NCI-H526 (cell line): ENCODE measurements around the gene IDNK.
A peak's percentile ranks its signal among the peaks of the same experiment; 100 is the strongest.
"Not testable (repeated sequence)": the region's sequence is repeated elsewhere in the genome, so short reads cannot be mapped to it uniquely, and the experiment has no call there.

Experiments used
- DNase-seq, 2 experiments: peaks; one replicate each; lab custom pipeline; 2025; lab: John Stamatoyannopoulos, UW

IDNK gene

DNA sequence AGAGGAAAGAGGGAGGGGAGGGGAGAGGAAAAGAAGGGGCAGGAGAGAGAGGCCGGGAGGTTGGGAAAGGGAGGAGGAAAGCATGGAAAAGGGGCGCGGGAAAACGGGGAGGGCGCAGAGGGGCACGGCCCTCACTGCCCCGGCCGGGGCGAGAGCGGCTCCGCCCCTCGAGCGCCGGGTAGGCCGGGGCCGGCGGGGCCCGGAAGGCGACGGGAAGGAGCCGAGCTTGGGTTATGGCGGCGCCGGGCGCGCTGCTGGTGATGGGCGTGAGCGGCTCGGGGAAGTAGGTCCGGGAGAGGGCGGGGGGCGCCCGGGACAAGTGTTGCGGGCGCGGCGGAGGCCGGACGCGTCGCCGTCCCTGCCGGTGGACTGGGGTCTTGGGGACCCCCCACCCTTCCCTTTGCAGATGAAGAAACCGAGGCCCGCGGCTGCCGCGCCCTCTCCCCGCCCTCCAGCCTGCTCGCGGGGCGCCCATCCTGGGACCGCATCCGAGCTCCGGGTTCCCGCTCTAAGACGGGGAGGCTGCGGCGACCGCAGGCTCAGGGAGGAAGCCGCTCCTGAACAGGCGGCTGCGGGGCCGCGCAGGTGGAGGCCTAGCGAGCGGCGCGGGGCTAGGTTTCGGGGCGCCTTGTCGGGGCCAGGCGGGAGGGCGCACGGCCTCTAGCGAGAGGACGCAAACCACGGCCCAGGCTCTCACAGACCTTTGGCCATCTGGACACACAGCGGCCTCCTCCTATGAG is at the start of gene IDNK:
IDNK (plus strand) TSS at position 205 of the 740 bp plus-strand sequence; CDS start at position 234, 29 bp downstream.
- peak in 1 of 2 experiments; percentile 67 for DNase-seq

DNA sequence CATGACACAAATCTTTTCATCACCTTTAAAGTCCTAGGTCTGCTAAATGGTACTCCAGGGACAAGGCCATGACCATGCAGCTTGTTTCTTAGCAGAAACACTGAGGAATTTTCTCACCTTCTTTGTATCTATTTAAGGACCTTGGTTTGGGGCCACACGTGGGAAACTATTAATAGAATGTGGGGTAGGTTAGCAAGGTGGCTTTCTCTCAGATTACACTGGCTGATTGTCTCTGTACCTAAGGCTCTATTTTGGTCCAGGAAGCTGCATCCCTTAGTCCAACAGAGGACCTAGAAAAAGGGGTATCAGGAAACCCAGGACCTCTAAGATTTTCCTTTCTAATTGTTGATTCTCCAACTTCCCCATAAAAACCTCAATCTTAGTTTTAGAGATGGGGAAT is 48.5 kb upstream of the IDNK start:
- no peak for DNase-seq

- DNase-seq, result no peak
Measured at GRCh38 chr9:83582029-83582428, 40.9 kb upstream of the IDNK start.

- DNase-seq, result peak in 1 of 2 experiments; percentile 40
Measured at GRCh38 chr9:83583151-83584014, 39.6 kb upstream of the IDNK start.

GRCh38 chr9:83584995-83585394 is 37.9 kb upstream of the IDNK start:
- no peak for DNase-seq

- DNase-seq, result no peak
Measured at GRCh38 chr9:83588256-83588655, 34.7 kb upstream of the IDNK start.

DNA sequence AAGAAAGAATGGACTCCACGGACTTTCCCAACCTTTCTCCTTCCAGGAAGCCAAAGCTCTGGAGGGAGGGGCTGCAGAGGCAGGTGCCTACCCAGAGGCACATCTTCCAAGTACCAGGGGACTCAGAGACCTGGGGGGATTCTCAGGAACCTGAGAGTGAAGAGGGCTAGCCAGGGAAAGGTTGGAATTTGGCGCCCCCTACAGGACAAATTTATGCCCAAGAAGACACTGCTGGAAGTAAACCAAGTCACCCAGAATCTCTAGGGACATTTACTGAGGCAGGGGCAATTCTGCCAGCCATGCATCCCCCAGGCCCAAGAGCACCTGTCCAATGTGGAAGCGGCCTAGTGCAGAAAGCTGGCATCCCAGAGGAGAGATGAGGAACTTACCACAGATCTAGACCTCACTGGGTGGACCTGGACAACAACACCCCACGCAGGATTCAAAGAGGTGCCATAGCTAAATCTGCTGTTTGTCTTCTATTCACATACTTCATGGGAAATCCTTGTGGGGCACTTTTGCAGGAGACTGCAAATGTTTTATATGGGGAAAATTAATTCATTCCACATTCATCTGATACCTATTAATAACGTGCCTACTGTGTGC is 25.9 kb upstream of the IDNK start:
- peak in 1 of 2 experiments; percentile 43 for DNase-seq

GRCh38 chr9:83598487-83598886 is 24.5 kb upstream of the IDNK start:
- no peak for DNase-seq

DNA sequence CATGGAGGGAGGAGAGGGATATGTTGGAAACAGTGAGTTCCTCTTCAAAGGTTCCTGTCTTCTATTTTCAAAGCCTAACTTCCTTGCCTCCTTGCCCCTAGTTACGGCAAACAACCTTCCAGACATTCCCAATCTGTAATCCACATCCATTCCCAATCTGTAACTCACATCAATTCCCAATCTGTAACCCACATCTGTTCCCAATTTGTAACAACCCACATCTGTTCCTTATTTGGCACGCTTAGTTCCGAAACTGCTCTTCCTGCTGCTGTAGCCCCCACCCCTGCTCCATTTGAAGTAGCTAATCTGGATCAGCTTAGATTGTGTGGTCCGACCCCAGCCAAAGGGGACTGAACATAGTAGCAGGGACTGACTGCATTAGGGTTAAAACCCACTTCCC is 23.9 kb upstream of the IDNK start:
- DNase-seq, result no peak

DNA sequence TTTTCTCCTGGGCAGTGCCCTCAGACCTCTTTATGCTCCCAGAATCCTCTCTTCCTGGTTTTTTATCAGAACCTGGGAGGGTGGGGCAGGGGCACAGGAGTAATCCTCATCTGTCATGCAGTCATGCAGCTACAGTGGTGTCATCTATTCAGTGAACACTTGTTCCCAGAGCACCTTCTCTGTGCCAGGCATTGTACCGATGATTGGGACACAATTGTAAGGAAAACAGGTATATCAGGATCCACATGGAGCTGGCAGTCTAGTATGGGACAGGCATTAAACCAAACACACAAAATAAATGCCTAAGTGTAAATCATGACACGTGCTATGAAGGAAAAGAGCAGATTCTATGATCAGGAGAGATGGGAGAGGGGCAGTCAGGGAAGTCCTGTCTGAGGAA is 21.5 kb upstream of the IDNK start:
- no peak for DNase-seq

GRCh38 chr9:83607620-83608019 is 15.3 kb upstream of the IDNK start:
- not testable (repeated sequence) for DNase-seq

DNA sequence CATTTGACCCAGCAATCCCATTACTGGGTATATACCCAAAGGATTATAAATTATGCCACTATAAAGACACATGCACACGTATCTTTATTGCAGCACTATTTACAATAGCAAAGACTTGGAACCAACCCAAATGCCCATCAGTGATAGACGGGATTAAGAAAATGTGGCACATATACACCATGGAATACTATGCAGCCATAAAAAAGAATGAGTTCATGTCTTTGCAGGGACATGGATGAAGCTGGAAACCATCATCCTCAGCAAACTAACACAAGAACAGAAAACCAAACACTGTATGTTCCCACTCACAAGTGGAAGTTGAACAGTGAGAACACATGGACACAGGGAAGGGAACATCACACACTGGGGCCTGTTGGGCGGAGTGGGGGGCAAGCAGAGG is 9.6 kb upstream of the IDNK start:
- not testable (repeated sequence) for DNase-seq

- DNase-seq, result no peak
Measured at GRCh38 chr9:83617299-83617698, 5.6 kb upstream of the IDNK start.

GRCh38 chr9:83620841-83621636 is 1.9 kb upstream of the IDNK start:
- DNase-seq, result peak in 1 of 2 experiments; percentile 69

GRCh38 chr9:83622433-83622938 is 457 bp upstream of the IDNK start:
- DNase-seq, result no peak

DNA sequence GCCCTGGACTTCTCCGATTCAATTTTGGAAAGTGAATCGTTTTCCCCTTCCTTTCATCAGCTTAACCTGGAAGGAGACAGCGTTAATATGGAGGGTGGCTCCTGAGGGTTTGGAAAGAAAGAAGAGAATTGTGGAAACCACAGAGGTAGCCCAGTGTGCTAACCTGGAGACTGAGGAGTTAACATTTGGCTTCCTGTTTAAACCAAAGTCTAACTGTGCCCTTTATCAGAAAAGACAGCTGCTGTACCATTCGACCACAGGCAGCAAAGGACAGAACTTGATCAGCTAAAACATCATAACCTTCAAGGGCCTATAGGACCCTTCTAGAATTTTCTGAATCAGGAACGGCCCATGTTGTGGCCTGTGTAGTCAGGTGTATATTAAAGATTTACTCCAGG is 735 bp downstream of the IDNK start:
- DNase-seq, result no peak

- DNase-seq, result no peak
Measured at GRCh38 chr9:83625178-83625577, 2.2 kb downstream of the IDNK start.

DNA sequence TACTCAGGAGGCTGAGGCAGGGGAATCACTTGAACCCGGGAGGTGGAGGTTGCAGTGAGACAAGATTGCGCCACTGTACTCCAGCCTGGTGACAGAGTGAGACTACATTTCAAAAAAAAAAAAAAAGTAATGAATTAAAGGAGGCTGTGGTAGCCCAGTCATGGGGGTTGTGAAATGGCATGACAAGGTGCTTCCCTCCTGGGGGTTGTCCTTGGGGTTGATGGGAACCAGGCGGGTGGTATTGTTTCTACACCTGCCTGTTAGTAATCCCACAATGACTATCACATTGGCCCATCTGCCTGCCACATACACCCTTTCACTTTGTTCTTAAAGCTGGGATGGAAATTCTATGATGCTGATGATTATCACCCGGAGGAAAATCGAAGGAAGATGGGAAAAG is 5.6 kb downstream of the IDNK start:
- no peak for DNase-seq

- DNase-seq, result no peak
Measured at GRCh38 chr9:83629433-83630104, 6.6 kb downstream of the IDNK start.

DNA sequence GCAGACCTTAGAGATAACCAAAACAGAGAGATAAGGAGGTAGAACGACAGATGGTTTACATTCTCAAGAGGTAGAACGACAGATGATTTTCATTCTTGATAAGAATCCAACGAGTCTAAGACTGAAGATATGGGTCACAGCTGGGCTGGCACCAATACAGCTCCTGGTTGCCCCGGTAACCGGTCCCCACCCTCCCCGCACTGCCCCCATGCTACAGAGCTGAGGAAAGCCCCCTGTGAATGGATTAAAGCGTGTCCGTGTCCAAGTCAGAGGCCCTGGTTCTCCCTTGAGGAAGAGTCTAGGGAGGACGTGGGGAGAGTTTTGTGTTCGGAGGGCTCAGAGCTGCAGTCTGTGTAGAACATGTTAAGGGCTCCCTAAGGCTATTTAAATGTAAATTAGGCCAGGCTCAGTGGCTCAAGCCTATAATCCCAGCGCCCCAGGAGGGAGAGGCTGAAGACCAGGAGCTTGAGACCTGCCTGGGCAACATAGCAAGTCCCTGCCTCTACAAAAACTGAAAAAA is 8.1 kb downstream of the IDNK start:
- DNase-seq, result peak in 1 of 2 experiments; percentile 4

- no peak for DNase-seq
Measured at GRCh38 chr9:83633255-83633654, 10.3 kb downstream of the IDNK start.
